HCT116 (cell line): ENCODE results near the gene LCN6. TPM values are rescaled to one million over a fixed set of nuclear protein-coding genes. Genes with fewer than 3 reads are reported as not detected.

Experiments used
- ATAC-seq: fragments of 200-7000 bp; cut with Tn5 transposase; 2 replicates; pipeline ENCODE4 v1.9.1; 2020; ENCODE audit warnings: mild to moderate bottlenecking, moderate library complexity
- BruUV-seq: library from RNA; stranded (reverse); fragments of 400-500 nt; replicated peaks from 2 replicates; lab custom pipeline; 2021; lab: Mats Ljungman, UMichigan
- CTCF ChIA-PET: fragments of 300-600 bp; sonication (Branson Sonifier 250); formaldehyde crosslinking; loops from one replicate; lab custom pipeline; 2021; ENCODE audit warnings: antibody characterized with exemption; lab: Charles Lee
- POLR2A ChIA-PET: fragments of 300-600, 350-600 bp; sonication (Branson Sonifier 250); formaldehyde crosslinking; loops from one replicate; lab custom pipeline; 2021; ENCODE audit warnings: antibody characterized with exemption; lab: Charles Lee
- RAD21 ChIA-PET, 2 experiments: fragments of 300-600 bp; sonication (Branson Sonifier 250); formaldehyde crosslinking; loops; one replicate each; lab custom pipeline; 2023; ENCODE audit warnings: low total read pairs in 2 of 2; ENCODE audit not compliant: uncharacterized antibody in 2 of 2, unreplicated experiment in 2 of 2, low non-redundant PET in 1 of 2; lab: Charles Lee
- DNase-seq: peaks from one replicate; pipeline ENCODE4 v3.0.0-alpha.2; 2010; ENCODE audit warnings: low read depth, low spot score
- H2AFZ ChIP-seq: fragments of 200-600 bp; shearing (Covaris generic), sonication (generic); 2 replicates; pipeline ENCODE4 v1.6.1; 2017; ENCODE audit warnings: low read depth, mixed run types, mixed read lengths, antibody characterized with exemption, low read length; ENCODE audit not compliant: poor library complexity, severe bottlenecking
- H3K27ac ChIP-seq: 2 replicates; pipeline ENCODE4 v1.5.1; 2012; ENCODE audit warnings: low read depth, low read length
- H3K27me3 ChIP-seq: fragments of 200-600 bp; sonication (generic); 2 replicates; pipeline ENCODE4 v1.6.1; 2016; ENCODE audit warnings: mixed run types, low read length, mixed read lengths; ENCODE audit not compliant: insufficient read depth
- H3K36me3 ChIP-seq, 2 experiments: fragments of 200-500 bp in 1 of 2; fragments of 200-600 bp in 1 of 2; sonication (Bioruptor generic) in 1 of 2; sonication (generic) in 1 of 2; 2 replicates each; pipeline versions ENCODE4 v1.5.1 to v1.6.1; 2014 to 2016; ENCODE audit warnings: low read length in 2 of 2, inconsistent platforms in 1 of 2, mixed read lengths in 1 of 2, mixed run types in 1 of 2; ENCODE audit not compliant: insufficient read depth in 2 of 2, control insufficient read depth in 1 of 2
- H3K4me1 ChIP-seq, 2 experiments: fragments of 200-600 bp in 1 of 2; sonication (generic) in 1 of 2; 2 replicates each; pipeline versions ENCODE4 v1.5.1 to v1.6.1; 2012 to 2017; ENCODE audit warnings: low read length in 2 of 2, inconsistent platforms in 1 of 2, mild to moderate bottlenecking in 1 of 2, mixed read lengths in 1 of 2, mixed run types in 1 of 2, moderate library complexity in 1 of 2; ENCODE audit not compliant: insufficient read depth in 2 of 2, control insufficient read depth in 1 of 2
- H3K4me2 ChIP-seq: fragments of 200-600 bp; sonication (generic); 2 replicates; pipeline ENCODE4 v1.6.1; 2017; ENCODE audit warnings: mixed run types, low read length, mixed read lengths
- H3K4me3 ChIP-seq, 2 experiments: fragments of 200-600 bp in 1 of 2; sonication (generic) in 1 of 2; replicated peaks in 1 of 2; 2 replicates each; pipeline ENCODE4 v1.5.1; 2011 to 2016; ENCODE audit warnings: low read length in 2 of 2, control low read depth in 1 of 2, low read depth in 1 of 2, mild to moderate bottlenecking in 1 of 2, mixed read lengths in 1 of 2, mixed run types in 1 of 2
- H3K79me2 ChIP-seq: fragments of 200-600 bp; sonication (generic); 2 replicates; pipeline ENCODE4 v1.6.1; 2017; ENCODE audit warnings: mild to moderate bottlenecking, mixed run types, low read length, moderate library complexity, mixed read lengths; ENCODE audit not compliant: insufficient read depth
- H3K9ac ChIP-seq: fragments of 200-600 bp; sonication (generic); 2 replicates; pipeline ENCODE4 v1.6.1; 2016; ENCODE audit warnings: low read length, mixed read lengths
- H3K9me2 ChIP-seq: fragments of 200-600 bp; sonication (generic), shearing (Covaris generic); 2 replicates; pipeline ENCODE4 v1.6.1; 2017; ENCODE audit warnings: mixed run types, mild to moderate bottlenecking, moderate library complexity; ENCODE audit not compliant: insufficient read depth
- H3K9me3 ChIP-seq, 2 experiments: fragments of 200-500 bp in 1 of 2; fragments of 200-600 bp in 1 of 2; sonication (Bioruptor generic) in 1 of 2; sonication (generic) in 1 of 2; 2 replicates each; pipeline ENCODE4 v1.6.1; 2014 to 2017; ENCODE audit warnings: low read length in 2 of 2, mixed read lengths in 2 of 2, inconsistent platforms in 1 of 2, low read depth in 1 of 2, mild to moderate bottlenecking in 1 of 2, mixed run types in 1 of 2, moderate library complexity in 1 of 2; ENCODE audit not compliant: control insufficient read depth in 1 of 2, insufficient read depth in 1 of 2
- H4K20me1 ChIP-seq: fragments of 200-600 bp; sonication (generic), shearing (Covaris generic); 2 replicates; pipeline ENCODE4 v1.6.1; 2017; ENCODE audit warnings: mixed run types, mild to moderate bottlenecking, moderate library complexity; ENCODE audit not compliant: insufficient read depth
- CBX3 ChIP-seq: IDR thresholded peaks from 2 replicates; pipeline ENCODE4 v1.6.1; 2012; ENCODE audit warnings: low read depth
- CEBPB ChIP-seq: IDR thresholded peaks from 2 replicates; pipeline ENCODE4 v1.6.1; 2012; ENCODE audit warnings: low read depth
- EGR1 ChIP-seq: IDR thresholded peaks from 2 replicates; pipeline ENCODE4 v1.6.1; 2012; ENCODE audit warnings: low read depth
- ELF1 ChIP-seq: IDR thresholded peaks from 2 replicates; pipeline ENCODE4 v1.6.1; 2012; ENCODE audit warnings: low read depth, borderline replicate concordance
- EZH2phosphoT487 ChIP-seq: fragments of 200-600 bp; IDR thresholded peaks from 2 replicates; pipeline ENCODE4 v1.6.1; 2018; ENCODE audit warnings: antibody characterized with exemption, borderline replicate concordance
- POLR2A ChIP-seq: IDR thresholded peaks from 2 replicates; pipeline ENCODE4 v1.7.0; 2011; ENCODE audit warnings: borderline replicate concordance; ENCODE audit not compliant: insufficient read depth, insufficient read length; ENCODE audit errors: extremely low read depth
- SIN3A ChIP-seq: IDR thresholded peaks from 2 replicates; pipeline ENCODE4 v1.6.1; 2012; ENCODE audit warnings: low read depth
- SRF ChIP-seq: IDR thresholded peaks from 2 replicates; pipeline ENCODE4 v1.6.1; 2012; ENCODE audit warnings: low read depth
- TCF7L2 ChIP-seq: IDR thresholded peaks from 2 replicates; pipeline ENCODE4 v1.7.0; 2011; ENCODE audit warnings: borderline replicate concordance, inconsistent platforms; ENCODE audit not compliant: insufficient read depth, insufficient read length; ENCODE audit errors: extremely low read depth
- YY1 ChIP-seq: IDR thresholded peaks from 2 replicates; pipeline ENCODE4 v1.6.1; 2011; ENCODE audit warnings: low read length, low read depth, moderate library complexity, mild to moderate bottlenecking; ENCODE audit not compliant: insufficient replicate concordance; ENCODE audit errors: extremely low read depth
- ZNF274 ChIP-seq: fragments of 200-500 bp; sonication (Bioruptor generic); IDR thresholded peaks from 2 replicates; pipeline ENCODE4 v1.6.1; 2014; ENCODE audit warnings: mild to moderate bottlenecking, low read depth, low read length, inconsistent platforms
- intact Hi-C: fragments of 100-400 bp; cut with micrococcal nuclease; formaldehyde crosslinking; loops from 2 replicates; pipeline ENCODE4 v1.10.0; 2022
- total RNA-seq: library from RNA; stranded (reverse); gene quantifications from one replicate; pipeline ENCODE4 v1.2.1, GENCODE V29; 2021; ENCODE audit not compliant: unreplicated experiment
- TF ChIP-seq, protein P1 (sequence below): IDR thresholded peaks from 2 replicates; pipeline ENCODE4 v1.6.1; 2011; ENCODE audit warnings: mild to moderate bottlenecking, low read length, moderate library complexity; ENCODE audit not compliant: insufficient replicate concordance; ENCODE audit errors: extremely low read depth
- TF ChIP-seq, protein P2 (sequence below): IDR thresholded peaks from 2 replicates; pipeline ENCODE4 v1.6.1; 2012; ENCODE audit warnings: low read depth
- TF ChIP-seq, protein P3 (sequence below), 3 experiments: fragments of 200-600 bp in 1 of 3; sonication (generic) in 1 of 3; IDR thresholded peaks in 2 of 3; conservative IDR thresholded peaks in 1 of 3; 2 replicates each; pipeline ENCODE4 v1.5.1; 2012 to 2017; ENCODE audit warnings: low read depth in 2 of 3, low read length in 2 of 3, antibody characterized with exemption in 1 of 3, borderline replicate concordance in 1 of 3, control low read depth in 1 of 3, mild to moderate bottlenecking in 1 of 3, mixed read lengths in 1 of 3, mixed run types in 1 of 3, moderate library complexity in 1 of 3; ENCODE audit not compliant: insufficient read depth in 1 of 3

Gene LCN6
- total RNA-seq, 1 experiment from 2014 or later, result not detected

- intact Hi-C loops, result no loop called here
- Histone ChIP-seq H3K9me3 (no peaks in the 10 kb centered on the region), H3K79me2 (peaks cover 29% of the 10 kb centered on the region), H2AFZ (no peak overlapping the region), H3K27ac (peak overlapping the region; percentile 35; the same call in 1 of the 2 replicates), H3K9me2 (no peaks in the 10 kb centered on the region), H3K36me3 (peaks cover 19 to 33% of the 10 kb centered on the region in 2 experiments; a peak in 3 of 4 replicates), H3K4me1 (peaks cover 9 to 43% of the 10 kb centered on the region in 2 experiments; a peak in 3 of 4 replicates), H3K4me2 (no peak overlapping the region), H4K20me1 (peaks cover 32% of the 10 kb centered on the region; the same call in 1 of the 2 replicates), H3K9ac (no peak overlapping the region), H3K27me3 (no peaks in the 10 kb centered on the region), H3K4me3 (no peak overlapping the region)
- ChIA-PET POLR2A (no interaction called here), CTCF (no interaction called here), RAD21 (no interaction called here)
- no peak for TF ChIP-seq SRF
- TF ChIP-seq, protein P1, sequence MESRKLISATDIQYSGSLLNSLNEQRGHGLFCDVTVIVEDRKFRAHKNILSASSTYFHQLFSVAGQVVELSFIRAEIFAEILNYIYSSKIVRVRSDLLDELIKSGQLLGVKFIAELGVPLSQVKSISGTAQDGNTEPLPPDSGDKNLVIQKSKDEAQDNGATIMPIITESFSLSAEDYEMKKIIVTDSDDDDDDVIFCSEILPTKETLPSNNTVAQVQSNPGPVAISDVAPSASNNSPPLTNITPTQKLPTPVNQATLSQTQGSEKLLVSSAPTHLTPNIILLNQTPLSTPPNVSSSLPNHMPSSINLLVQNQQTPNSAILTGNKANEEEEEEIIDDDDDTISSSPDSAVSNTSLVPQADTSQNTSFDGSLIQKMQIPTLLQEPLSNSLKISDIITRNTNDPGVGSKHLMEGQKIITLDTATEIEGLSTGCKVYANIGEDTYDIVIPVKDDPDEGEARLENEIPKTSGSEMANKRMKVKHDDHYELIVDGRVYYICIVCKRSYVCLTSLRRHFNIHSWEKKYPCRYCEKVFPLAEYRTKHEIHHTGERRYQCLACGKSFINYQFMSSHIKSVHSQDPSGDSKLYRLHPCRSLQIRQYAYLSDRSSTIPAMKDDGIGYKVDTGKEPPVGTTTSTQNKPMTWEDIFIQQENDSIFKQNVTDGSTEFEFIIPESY, result no peak
- no peak for TF ChIP-seq ELF1
- TF ChIP-seq CBX3, result no peak
- TF ChIP-seq TCF7L2, result no peak
- no peak for TF ChIP-seq CEBPB
- TF ChIP-seq YY1, result no peak
- TF ChIP-seq EGR1, result no peak
- TF ChIP-seq, protein P2, sequence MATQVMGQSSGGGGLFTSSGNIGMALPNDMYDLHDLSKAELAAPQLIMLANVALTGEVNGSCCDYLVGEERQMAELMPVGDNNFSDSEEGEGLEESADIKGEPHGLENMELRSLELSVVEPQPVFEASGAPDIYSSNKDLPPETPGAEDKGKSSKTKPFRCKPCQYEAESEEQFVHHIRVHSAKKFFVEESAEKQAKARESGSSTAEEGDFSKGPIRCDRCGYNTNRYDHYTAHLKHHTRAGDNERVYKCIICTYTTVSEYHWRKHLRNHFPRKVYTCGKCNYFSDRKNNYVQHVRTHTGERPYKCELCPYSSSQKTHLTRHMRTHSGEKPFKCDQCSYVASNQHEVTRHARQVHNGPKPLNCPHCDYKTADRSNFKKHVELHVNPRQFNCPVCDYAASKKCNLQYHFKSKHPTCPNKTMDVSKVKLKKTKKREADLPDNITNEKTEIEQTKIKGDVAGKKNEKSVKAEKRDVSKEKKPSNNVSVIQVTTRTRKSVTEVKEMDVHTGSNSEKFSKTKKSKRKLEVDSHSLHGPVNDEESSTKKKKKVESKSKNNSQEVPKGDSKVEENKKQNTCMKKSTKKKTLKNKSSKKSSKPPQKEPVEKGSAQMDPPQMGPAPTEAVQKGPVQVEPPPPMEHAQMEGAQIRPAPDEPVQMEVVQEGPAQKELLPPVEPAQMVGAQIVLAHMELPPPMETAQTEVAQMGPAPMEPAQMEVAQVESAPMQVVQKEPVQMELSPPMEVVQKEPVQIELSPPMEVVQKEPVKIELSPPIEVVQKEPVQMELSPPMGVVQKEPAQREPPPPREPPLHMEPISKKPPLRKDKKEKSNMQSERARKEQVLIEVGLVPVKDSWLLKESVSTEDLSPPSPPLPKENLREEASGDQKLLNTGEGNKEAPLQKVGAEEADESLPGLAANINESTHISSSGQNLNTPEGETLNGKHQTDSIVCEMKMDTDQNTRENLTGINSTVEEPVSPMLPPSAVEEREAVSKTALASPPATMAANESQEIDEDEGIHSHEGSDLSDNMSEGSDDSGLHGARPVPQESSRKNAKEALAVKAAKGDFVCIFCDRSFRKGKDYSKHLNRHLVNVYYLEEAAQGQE, result no peak
- TF ChIP-seq, protein P3, sequence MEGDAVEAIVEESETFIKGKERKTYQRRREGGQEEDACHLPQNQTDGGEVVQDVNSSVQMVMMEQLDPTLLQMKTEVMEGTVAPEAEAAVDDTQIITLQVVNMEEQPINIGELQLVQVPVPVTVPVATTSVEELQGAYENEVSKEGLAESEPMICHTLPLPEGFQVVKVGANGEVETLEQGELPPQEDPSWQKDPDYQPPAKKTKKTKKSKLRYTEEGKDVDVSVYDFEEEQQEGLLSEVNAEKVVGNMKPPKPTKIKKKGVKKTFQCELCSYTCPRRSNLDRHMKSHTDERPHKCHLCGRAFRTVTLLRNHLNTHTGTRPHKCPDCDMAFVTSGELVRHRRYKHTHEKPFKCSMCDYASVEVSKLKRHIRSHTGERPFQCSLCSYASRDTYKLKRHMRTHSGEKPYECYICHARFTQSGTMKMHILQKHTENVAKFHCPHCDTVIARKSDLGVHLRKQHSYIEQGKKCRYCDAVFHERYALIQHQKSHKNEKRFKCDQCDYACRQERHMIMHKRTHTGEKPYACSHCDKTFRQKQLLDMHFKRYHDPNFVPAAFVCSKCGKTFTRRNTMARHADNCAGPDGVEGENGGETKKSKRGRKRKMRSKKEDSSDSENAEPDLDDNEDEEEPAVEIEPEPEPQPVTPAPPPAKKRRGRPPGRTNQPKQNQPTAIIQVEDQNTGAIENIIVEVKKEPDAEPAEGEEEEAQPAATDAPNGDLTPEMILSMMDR (IDR thresholded peaks at IDR 0.05 in 2 of 3, conservative IDR thresholded peaks at IDR 0.05 in 1 of 3; ENCODE audit: borderline replicate concordance in 1 of 3, insufficient read depth in 1 of 3, low read depth in 2 of 3, low read length in 2 of 3), result no peak
- TF ChIP-seq SIN3A, result no peak
- no peak for TF ChIP-seq EZH2phosphoT487
- TF ChIP-seq ZNF274, result no peak
- no peak for TF ChIP-seq POLR2A
- no TSS peak for BruUV-seq
- peak; percentile 5; the same call in 1 of the 2 replicates for ATAC-seq
- no peak for DNase-seq
Measured at GRCh38 chr9:136721339-136722092, 26.8 kb downstream of the LCN6 start.
